Smooth muscle cell of the brain vasculature (primary cell): Measurements from ENCODE around the gene SNAP25.

Source experiments
- DNase-seq: peaks from one replicate; pipeline ENCODE4 v3.0.0-alpha.2; 2012; ENCODE audit warnings: low read depth, low spot score

The SNAP25 gene

DNA sequence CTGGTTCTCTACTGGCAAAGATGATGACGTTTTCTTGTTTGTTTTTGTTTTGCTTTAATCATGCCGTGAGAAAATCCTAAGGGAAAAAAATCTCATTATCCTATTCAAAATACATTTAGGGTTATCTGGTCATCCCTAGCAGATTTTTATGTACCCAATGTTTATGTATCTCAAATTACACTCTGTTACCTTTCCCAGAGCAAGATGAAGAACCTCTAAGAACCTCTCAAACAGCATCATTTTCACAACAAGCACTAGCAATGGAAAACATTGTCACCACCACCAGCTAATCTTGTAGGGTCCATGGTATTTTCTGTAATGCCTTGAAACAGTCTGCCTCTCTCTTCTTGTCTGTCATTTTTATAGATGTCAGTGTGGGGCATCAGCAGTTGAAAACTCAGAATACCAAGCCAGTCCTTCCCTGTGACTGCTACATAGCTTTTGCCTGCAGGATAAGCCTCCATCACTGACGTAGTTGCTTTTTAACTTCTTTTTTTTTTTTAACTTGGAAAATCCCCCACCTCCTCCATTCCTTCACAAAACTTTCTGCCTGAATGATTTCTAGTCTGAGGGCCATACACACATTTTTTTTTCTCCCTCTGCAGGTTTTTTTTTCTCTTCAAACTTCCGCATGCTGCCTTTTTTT lies 2.4 kb upstream of the SNAP25 start:
- DNase-seq: no peak

DNA sequence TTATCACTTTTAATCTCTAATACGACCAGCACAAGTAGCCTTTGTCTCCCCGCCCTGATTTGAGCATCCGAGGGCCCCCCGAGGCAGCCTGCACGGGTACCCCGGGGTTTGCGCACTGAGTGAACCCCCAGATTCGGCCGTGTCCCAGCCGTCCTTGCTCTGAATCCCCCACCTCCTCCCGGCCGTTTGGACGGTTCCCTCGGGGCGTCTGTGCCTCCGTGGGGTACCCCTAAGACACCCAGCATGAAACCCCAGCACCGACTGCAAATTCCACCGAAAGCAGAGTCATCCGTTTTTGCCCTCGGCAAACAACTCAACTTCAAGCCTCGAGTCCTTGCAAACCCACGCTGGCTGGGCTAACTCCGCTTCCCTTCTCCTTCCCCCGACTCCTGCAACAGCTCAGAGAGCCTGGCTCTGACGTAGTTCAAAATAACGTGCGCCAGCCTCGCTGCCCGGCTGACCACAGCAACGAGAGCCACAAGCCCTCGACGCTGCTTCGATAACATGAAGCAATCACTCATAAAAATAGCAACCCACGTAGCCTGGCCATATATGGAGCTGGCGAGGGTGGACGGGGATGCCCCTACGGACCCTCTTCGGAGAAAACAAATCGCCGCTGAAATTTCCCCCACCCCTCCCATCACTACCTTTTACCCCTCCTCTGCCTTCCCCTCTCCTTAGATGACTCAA lies 764 bp upstream of the SNAP25 start:
- DNase-seq: peak; percentile 37

DNA sequence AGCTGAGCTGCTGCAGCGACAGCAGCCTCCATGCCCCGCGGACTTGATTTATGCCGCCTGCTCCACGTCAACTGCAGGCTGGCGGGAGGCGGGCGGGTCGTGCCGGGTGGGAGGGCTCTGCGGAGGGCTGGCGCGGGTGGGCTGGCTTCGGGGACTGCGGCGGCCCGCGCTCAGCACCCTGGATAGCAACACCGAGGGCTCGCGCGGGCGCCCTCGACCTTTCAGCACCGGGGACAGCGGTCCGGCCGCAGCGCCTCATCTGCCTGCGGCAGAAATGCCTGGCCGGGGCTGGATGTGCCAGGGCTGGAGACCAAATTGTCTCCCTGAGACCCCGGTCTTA lies 792 bp downstream of the SNAP25 start:
- DNase-seq: no peak

DNA sequence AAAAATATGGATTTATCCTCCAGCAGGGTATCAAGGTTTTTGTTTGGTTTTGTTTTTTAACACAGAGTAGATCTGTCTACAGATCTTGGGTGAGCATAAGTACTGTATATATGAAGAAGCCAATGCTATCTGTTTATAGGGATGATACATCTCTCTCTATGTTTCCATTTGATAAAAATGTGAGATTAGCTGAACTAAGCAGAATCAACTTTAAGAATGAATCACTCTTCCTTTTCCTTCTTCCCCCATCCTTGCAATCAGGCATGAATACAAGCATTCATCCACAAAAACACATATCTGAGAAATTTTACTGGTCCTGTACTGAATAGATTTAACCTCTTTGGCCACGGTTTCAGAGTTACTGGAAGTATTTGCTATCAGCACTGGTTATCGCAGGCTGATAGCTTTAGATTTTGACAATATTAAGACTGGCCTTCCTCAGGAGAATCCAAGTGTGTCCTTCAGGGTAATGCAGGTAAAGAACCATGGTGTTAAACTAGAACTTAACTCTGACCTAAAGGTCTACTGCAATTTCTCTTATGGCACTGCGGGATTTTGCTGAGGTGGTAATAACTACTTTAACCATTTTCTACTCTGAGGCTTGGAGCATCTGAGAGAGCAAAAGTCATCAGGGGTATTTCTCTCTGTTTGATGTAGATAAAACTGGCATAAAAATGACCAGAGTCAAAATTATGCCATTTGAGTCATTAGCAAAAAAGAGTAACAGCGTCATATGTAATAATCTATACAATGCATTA lies 1.5 kb downstream of the SNAP25 start:
- DNase-seq: no peak

DNA sequence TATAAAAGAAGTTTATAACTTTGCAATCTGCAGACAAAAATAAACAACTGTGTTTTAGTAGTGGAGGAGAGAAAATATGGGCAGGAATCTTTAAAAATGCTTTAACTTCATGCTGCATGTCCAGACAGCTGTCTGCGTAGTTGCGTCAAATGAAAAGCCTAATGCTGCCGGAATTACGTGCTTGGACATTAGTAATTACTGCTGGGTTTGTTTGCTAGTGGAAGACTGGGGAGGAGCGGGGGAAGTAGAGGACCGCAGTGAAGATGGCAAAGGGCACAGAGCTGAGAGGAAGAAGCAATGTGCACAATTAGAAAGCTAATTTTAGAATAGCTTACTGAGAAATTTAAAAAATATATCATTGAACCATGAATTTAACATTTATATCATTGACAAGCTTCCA lies 2.4 kb downstream of the SNAP25 start:
- DNase-seq: no peak

DNA sequence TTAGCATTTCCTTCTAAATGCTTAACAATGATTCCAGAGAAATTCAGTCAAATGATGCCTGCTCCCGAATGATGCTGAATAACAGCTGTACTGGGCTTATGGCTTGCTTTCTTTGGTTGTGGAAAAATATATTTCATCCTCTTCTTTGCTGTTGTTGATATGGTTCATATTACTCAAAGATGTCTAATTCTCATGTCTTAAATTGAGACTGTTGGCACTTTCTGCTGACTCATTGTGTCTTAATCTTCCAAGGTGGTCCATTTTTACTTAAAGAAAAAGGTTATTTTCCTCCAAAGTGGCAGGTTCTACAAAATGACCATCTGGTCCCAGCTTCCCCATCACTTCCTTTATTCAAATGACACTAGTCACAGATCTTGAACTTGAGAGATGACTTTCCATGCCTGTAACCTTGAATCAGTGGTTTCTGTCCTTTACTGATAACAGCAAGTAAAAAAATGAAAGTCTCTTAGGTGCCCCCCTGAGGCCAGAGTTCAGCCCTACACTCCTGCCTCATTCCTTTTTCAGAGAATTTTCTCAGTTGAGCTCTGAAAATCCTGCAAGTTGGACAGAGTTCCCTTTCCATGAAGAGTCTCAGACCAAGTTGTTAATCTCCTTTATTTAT lies 6.9 kb downstream of the SNAP25 start:
- DNase-seq: no peak

DNA sequence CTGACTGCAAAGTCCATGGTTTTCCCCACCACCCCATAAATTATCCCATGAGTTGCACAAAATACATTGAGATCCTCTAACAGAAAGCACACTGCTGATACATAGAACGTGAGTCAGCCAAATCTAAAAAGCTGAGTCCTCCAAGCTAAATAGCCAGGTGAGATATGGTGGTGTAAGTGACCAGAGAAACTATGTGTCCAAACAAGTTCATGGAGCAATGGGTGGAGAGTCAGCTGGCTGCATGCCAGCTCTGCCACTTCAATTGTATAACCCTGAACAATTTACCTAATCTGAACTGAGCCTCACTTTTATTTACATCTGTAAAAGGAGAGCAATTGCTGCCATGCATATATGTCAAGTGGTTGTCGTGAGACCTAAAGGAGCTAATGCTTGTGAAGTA lies 9.7 kb downstream of the SNAP25 start:
- no peak for DNase-seq

DNA sequence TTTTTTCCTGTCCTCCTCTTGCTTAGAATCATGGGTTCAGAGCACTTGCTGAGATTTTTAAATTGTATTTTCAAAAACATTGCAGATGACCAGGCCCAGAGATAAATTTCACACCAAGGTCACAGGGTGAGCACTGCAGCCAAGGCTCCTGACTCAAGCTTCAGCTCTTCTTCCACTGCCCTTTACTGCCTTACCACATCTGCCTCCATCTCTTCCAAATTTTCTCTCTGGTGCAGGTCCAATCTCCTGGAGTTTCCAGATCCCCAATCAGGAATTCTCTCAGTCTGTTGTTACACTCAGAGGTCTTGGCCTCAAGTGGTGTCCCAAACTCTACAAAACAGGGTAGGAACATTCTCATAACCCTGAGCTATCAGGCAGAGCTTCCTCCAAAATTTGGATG lies 12.7 kb downstream of the SNAP25 start:
- no peak for DNase-seq

DNA sequence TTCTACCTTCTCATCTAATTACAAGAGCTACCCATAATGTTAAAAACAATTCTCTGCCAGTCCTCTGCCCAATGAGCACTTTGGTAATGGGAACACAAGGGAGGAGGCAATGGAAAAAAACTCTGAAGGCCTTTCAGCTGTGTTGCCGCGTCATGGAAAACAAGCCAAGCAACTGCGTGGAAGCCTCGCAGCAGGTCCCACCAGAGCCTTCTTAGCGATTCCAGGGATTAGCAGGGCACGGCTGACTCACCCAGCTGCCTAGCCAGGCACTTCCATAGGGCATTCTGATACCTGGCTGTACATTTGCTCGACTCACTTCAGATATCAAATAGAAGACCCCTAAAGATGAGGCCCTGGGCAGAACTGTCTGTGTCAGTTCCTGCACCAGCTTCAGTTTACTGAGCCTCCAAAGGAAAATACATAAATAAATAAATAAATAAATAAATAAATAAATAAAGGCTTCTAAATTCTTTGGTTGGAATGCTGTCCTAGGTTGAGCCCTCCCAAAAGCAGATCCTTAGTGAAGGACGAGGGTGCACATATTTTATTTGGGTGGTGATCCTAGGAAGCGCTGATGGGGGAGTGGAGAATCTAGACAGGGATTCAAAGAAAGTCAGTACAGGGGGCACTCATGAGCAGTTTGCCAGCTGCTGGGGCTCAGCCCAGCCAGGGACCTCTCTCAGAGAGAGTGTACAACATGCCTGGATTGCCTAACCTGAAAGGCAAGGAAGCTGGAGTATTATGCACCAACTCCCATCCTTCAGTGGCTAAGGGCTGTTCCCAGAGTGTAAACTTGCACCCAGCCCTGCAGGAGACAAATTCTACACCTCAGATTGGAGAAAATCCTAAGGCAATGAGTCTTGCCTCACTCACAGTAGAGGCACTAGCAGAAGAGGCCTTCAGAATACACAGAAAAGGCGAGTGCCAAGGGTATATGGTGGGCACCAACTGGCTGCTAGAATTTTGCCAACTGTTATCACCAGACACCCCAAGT lies 18.2 kb downstream of the SNAP25 start:
- no peak for DNase-seq

DNA sequence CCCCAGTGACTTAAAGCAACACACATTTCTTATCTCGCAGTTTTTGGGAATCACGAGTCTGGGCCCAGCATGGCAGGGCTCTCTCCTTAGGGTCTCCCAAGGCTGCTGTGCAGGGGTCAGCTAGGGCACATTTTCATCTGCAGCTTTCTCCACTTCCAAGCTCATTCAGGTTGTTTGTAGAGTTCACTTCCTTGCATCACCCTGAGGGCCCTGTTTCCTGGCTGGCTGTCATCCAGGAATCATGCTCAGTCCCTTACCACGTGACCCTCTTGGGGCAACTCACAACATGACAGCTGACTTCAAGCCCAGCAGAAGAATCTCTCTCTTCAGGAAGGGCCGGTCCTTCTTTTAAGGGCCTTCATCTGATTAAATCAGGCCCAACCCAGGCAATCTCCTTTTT lies 21.3 kb downstream of the SNAP25 start:
- no peak for DNase-seq

DNA sequence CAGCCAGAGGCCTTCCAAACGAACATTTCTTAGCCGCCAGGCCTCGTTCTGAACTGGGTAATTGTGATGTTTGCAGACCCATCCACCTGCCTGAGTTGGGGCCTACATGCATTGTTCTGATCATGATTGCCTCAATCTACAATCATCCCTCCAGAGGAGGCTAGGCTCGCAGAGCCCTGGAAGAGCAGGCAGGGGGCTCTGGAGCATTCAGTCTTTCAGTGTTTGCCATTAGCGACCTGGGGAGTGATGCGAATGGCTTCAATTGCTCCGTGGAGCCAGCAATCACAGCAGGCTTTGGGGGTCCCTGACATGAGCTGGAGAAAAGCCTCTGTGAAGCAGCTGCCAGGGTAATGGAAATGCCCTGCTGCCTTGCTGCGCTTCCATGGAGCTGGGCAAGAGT lies 22.0 kb downstream of the SNAP25 start:
- no peak for DNase-seq

DNA sequence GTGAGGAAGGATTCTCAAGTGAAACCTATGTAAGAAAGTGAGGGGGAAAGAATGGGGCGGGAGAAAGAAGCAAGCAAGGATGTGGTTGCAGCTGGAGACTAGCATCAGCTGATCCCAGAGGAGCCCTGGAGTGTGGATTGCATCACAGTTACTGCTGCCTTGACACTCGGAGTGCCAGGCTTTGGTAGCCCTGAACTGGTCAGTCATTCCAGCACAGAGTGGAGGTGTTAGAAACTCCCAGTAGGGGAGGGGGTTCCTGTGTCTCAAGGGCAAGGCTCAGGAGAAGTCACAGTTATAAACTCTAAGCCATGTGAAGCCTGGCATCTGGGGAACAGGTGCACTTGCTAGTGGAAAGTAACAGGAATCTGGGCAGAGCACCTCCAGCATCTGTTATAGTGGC lies 23.5 kb downstream of the SNAP25 start:
- DNase-seq: no peak

DNA sequence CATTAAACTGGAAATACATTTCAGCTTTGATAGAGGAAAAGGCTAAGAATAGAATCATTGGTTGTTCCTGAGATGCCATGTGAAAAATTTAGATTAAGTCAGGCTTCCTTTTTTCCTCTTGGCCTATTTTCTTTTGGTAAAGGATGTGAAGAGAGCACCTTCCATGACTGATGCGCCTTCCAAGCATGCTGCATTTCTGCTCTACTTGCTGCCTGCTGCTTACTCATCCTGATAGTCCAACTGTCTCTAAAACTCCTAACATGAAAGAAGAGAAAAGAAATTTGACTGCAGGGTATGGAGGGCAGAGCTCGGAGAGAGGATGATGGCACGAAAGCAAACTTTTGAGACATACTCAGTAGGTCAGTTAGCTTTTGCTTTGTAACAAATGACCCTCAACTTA lies 28.8 kb downstream of the SNAP25 start:
- DNase-seq: no peak

DNA sequence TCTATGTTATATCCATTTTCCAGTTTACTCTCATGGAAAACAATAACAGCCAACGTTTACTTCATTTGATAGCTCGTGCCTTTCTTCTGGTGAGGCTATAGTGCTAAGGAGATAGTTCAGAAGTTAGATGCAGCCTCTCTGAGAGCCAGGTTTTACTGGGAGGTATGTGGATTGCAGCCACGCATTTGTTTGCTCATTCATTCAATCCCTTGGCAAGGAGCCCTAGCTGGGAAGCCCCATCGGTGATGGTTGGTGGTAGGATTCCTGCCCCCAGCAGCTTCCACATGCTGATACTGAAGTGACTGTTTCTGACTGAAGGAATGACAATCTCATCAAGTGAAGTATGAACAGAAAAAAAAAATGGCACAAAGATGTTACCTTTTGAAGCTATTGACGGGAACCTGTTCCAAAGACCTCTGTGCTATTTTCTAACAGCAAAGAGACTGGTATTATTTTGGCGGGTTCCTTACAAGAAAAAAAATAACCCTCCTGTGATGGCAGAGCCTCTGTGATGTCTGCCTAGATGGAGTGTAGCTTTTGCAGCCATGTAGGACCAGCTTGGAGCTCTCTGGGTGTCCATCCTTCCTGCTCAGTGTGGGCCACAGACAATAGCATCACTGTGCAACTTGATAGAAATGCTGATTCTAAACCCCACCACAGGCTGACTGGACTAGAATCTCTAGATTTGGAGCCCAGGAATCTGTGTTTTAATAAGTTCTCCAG lies 30.6 kb downstream of the SNAP25 start:
- DNase-seq: no peak

DNA sequence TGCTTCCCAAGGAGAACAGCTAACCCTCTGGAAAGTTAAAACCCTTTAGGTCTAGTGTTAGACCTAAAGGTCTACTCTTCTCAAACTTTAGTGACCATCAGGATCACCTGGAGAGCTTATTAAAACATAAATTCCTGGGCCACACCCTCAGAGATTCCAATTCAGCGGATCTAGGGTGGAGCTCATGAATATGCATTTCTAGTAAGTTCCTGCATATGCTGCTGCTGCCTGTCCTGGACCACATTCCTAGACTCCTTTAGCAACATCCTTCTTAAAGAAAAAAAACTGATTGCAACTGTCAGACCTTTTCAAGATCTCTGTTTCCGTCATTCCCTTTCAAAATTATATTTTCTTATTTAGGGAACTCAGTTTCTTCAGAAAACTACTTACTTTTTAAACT lies 31.2 kb downstream of the SNAP25 start:
- DNase-seq: no peak

DNA sequence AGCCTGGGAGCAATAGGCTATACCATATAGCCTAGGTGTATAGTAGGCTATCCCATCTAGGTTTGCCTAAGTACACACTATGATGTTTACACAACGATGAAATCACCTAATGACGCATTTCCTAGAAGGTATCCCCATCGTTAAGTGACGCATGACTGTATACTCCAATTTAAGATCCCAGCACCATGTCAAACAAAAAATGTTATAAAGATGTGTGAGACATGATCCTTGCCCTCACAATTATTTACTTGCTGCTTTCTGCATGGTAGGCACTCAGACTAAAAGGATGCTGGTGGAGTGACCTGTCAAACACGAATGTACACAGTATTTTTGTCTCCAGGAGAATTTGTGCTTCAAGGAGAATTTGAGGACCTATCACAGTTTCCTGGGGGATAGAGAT lies 32.3 kb downstream of the SNAP25 start:
- no peak for DNase-seq

DNA sequence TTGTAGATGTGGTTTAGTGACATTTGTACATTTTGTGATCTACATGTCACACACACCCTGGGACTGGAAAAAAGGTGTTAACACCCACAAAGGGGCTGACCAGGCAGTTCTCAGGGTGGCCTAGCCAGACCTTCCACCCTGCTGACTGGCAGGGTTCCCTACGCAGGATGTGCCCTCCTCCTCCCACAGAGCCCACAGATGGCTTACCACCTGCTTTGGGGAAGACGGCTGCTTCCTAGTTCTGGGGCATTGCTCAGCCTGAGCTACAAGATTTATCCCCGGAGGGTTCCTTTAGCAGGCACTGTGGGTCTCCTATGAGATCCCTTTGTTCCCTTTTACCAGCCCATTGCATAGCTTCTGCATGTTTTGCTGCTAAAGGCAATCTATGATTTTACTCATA lies 35.1 kb downstream of the SNAP25 start:
- no peak for DNase-seq

DNA sequence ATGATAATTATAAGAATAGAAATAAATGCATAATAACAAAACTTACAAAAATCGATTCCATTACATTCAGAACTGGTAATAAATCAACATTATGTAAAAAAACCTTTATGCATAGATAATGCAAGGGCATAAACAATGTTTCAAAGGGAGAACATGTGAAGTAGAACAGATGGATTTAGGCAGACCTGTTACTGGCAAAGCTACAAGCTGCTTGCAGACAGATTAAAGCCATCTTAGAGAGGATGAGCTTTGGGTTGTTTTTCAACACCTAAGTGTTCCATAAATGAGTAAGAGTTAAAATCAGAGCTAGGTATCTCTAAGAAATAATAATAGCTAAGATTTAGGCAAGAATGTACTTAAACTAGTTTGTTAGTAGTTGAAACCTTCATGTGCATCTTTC lies 37.2 kb downstream of the SNAP25 start:
- DNase-seq: no peak

DNA sequence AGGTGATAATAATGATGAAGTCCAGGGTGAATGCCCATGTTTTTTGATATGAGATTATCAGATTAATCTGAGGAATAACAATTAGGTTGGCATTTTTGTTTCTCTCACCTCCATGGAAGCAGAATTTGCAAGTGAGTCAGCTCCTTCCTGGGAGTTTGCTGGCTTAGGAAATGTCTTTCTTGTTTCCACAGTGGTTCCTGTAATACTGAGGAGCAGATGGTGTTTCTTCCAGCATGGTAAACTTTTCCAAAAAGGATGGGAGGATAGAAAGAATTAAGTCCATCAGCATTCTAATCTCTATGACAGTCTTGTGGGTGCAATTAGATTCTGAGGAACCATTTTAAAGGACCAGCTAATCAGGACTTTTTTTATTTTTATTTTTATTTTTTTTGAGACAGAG lies 40.5 kb downstream of the SNAP25 start:
- DNase-seq: no peak

DNA sequence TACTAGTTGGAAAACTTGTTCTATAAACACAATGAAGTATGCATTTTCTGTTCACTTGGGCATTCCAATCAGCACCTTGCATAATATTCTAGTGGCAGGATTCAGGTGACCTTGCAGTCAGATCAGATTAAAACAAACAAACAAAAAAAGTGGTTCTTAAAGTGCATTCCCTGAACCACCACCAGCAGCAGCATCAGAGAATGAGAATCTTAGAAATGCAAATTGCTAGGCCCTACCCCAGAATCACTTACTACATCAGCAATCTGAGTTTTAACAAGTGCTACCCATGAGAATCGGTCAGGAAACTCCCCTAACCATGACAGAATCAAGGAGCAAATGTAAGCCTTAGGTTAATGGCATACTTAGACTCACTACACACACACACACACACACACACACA lies 41.7 kb downstream of the SNAP25 start:
- DNase-seq: no peak

DNA sequence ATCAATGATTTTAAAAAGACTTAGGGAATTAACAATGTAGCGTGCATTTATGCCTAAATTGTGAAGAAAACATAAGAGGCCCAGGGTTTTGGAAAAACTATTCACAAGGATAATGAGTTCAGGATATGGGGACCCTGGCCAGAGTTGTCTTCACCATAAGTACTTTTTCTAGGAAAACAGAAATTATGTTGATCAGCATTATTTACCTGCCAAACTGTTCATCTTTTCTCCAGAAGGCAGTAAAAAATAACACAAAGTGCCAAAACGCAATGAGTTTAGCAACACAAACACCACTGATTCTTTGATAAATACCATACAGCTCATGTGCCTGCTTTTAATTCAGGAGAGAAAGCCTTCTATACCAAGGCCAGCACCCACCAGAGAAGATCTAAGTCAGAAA lies 43.1 kb downstream of the SNAP25 start:
- DNase-seq: no peak
